GM23338 (cell line): ENCODE measurements around the gene HERC2. TPM values are rescaled to one million over a fixed set of nuclear protein-coding genes. Genes with fewer than 3 reads are reported as not detected.
A peak's percentile ranks its signal among the peaks of the same experiment; 100 is the strongest.

Experiments
- ATAC-seq: fragments of 200-7000 bp; cut with Tn5 transposase; 3 replicates; pipeline ENCODE4 v1.9.1; 2020
- DNase-seq: peaks from one replicate; pipeline ENCODE4 v3.0.0-alpha.2; 2015; ENCODE audit warnings: low spot score
- H2AFZ ChIP-seq: fragments of 200-600 bp; sonication (generic); 2 replicates; pipeline ENCODE4 v1.8.0; 2016; ENCODE audit warnings: antibody characterized with exemption, mild to moderate bottlenecking, moderate library complexity
- H3F3A ChIP-seq: fragments of 200-600 bp; sonication (generic); replicated peaks from 2 replicates; pipeline ENCODE4 v1.8.0; 2017; ENCODE audit warnings: antibody characterized with exemption, mixed run types, low read depth
- H3K27ac ChIP-seq: fragments of 200-600 bp; sonication (generic); 2 replicates; pipeline ENCODE4 v1.6.1; 2016; ENCODE audit warnings: low read depth
- H3K27me3 ChIP-seq: fragments of 200-600 bp; sonication (generic); 2 replicates; pipeline ENCODE4 v1.8.0; 2016; ENCODE audit warnings: mild to moderate bottlenecking, mixed run types, moderate library complexity; ENCODE audit not compliant: insufficient read depth
- H3K36me3 ChIP-seq: fragments of 200-600 bp; sonication (generic); 2 replicates; pipeline ENCODE4 v1.8.0; 2016; ENCODE audit warnings: mild to moderate bottlenecking; ENCODE audit not compliant: insufficient read depth
- H3K4me1 ChIP-seq: fragments of 200-600 bp; sonication (generic); 2 replicates; pipeline ENCODE4 v1.8.0; 2016; ENCODE audit warnings: mild to moderate bottlenecking, moderate library complexity; ENCODE audit not compliant: insufficient read depth
- H3K4me2 ChIP-seq: fragments of 200-600 bp; sonication (generic); 2 replicates; pipeline ENCODE4 v1.7.1; 2017; ENCODE audit warnings: mixed run types
- H3K4me3 ChIP-seq: fragments of 200-600 bp; sonication (generic); 2 replicates; pipeline ENCODE4 v1.6.1; 2016; ENCODE audit warnings: mixed run types
- H3K79me2 ChIP-seq: fragments of 200-600 bp; sonication (generic); replicated peaks from 2 replicates; pipeline ENCODE4 v1.8.0; 2017; ENCODE audit warnings: mild to moderate bottlenecking; ENCODE audit not compliant: insufficient read depth
- H3K9me2 ChIP-seq: fragments of 200-600 bp; sonication (generic); 2 replicates; pipeline ENCODE4 v1.8.0; 2017; ENCODE audit not compliant: insufficient read depth
- H4K20me1 ChIP-seq: fragments of 200-600 bp; sonication (generic); replicated peaks from 2 replicates; pipeline ENCODE4 v1.8.0; 2017; ENCODE audit warnings: mild to moderate bottlenecking; ENCODE audit not compliant: insufficient read depth
- H3K27ac Mint-ChIP-seq: 2 replicates; pipeline ENCODE4 v1.8.0; 2020; ENCODE audit warnings: inconsistent platforms, mild to moderate bottlenecking, moderate library complexity, mixed read lengths
- H3K27me3 Mint-ChIP-seq: 3 replicates; pipeline ENCODE4 v1.8.0; 2022; ENCODE audit warnings: low read depth, mild to moderate bottlenecking, moderate library complexity, mixed read lengths, inconsistent platforms; ENCODE audit not compliant: insufficient read depth, poor library complexity
- H3K36me3 Mint-ChIP-seq: 3 replicates; pipeline ENCODE4 v1.8.0; 2021; ENCODE audit warnings: low read depth, mild to moderate bottlenecking, inconsistent platforms, moderate library complexity, mixed read lengths
- H3K4me1 Mint-ChIP-seq: 3 replicates; pipeline ENCODE4 v1.8.0; 2020; ENCODE audit warnings: mild to moderate bottlenecking, inconsistent platforms, mixed read lengths
- H3K4me3 Mint-ChIP-seq: 3 replicates; pipeline ENCODE4 v1.8.0; 2021; ENCODE audit warnings: moderate library complexity, mild to moderate bottlenecking, inconsistent platforms, mixed read lengths
- H3K9me3 Mint-ChIP-seq: 3 replicates; pipeline ENCODE4 v1.8.0; 2020; ENCODE audit warnings: moderate library complexity, mild to moderate bottlenecking, inconsistent platforms, mixed read lengths
- CTCF ChIP-seq, 2 experiments: fragments of 200-600 bp in 1 of 2; sonication (generic) in 1 of 2; conservative IDR thresholded peaks; 2 replicates each; pipeline versions ENCODE4 v1.5.1 to v1.6.1; 2016 to 2017; ENCODE audit warnings: antibody characterized with exemption in 2 of 2, low read depth in 2 of 2, mild to moderate bottlenecking in 2 of 2, moderate library complexity in 1 of 2
- ETS1 ChIP-seq: IDR thresholded peaks from 2 replicates; pipeline ENCODE4 v1.6.1; 2016; ENCODE audit warnings: antibody characterized with exemption
- EZH2 ChIP-seq: fragments of 200-600 bp; sonication (generic); IDR thresholded peaks from one replicate; pipeline ENCODE4 v1.8.0; 2017; ENCODE audit warnings: antibody characterized with exemption, mild to moderate bottlenecking, low read depth; ENCODE audit not compliant: unreplicated experiment
- EZH2phosphoT487 ChIP-seq: fragments of 200-600 bp; sonication (generic); IDR thresholded peaks from one replicate; pipeline ENCODE4 v1.8.1; 2018; ENCODE audit warnings: antibody characterized with exemption; ENCODE audit not compliant: unreplicated experiment
- JUNB ChIP-seq: IDR thresholded peaks from one replicate; pipeline ENCODE4 v1.6.1; 2016; ENCODE audit warnings: antibody characterized with exemption; ENCODE audit not compliant: unreplicated experiment
- NANOG ChIP-seq: IDR thresholded peaks from 2 replicates; pipeline ENCODE4 v1.6.1; 2016; ENCODE audit warnings: antibody characterized with exemption, borderline replicate concordance
- POLR2AphosphoS5 ChIP-seq: IDR thresholded peaks from 2 replicates; pipeline ENCODE4 v1.6.1; 2016; ENCODE audit warnings: antibody characterized with exemption, low read depth
- REST ChIP-seq: IDR thresholded peaks from one replicate; pipeline ENCODE4 v1.6.1; 2018; ENCODE audit warnings: antibody characterized with exemption; ENCODE audit not compliant: unreplicated experiment
- STAT1 ChIP-seq: IDR thresholded peaks from one replicate; pipeline ENCODE4 v1.6.1; 2016; ENCODE audit warnings: antibody characterized with exemption; ENCODE audit not compliant: unreplicated experiment
- ZNF114 ChIP-seq: fragments of 250-450 bp; sonication (Bioruptor Pico); IDR thresholded peaks from 2 replicates; pipeline ENCODE4 v1.5.0; 2020; ENCODE audit warnings: mild to moderate bottlenecking, moderate library complexity
- ZNF331 ChIP-seq: fragments of 250-450 bp; sonication (Bioruptor Pico); IDR thresholded peaks from 2 replicates; pipeline ENCODE4 v1.5.0; 2020; ENCODE audit warnings: low read depth, mild to moderate bottlenecking, moderate library complexity
- ZNF462 ChIP-seq: fragments of 250-450 bp; sonication (Bioruptor Pico); IDR thresholded peaks from 2 replicates; pipeline ENCODE4 v1.5.0; 2020; ENCODE audit warnings: mild to moderate bottlenecking, moderate library complexity
- polyA plus RNA-seq: library from polyadenylated mRNA; unstranded; fragments of >200 nt; fragmentation: Nextera tagmentation; extraction: Ambion mirVana; gene quantifications from 2 replicates; pipeline ENCODE4 v1.2.1, GENCODE V29; 2016
- total RNA-seq: library from RNA; depleted of rRNA; stranded (reverse); fragments of >200 nt; shearing (Covaris generic); gene quantifications from 2 replicates; pipeline ENCODE4 v1.2.3, GENCODE V29; 2014

HERC2 gene
- total and polyA plus RNA-seq, 2 experiments from 2014 or later, result 71.3 to 80.7 TPM

- Mint-ChIP-seq H3K9me3 (peaks cover 4% of the 10 kb centered on the region; the same call in 1 of the 3 replicates), H3K4me1 (peaks cover 18% of the 10 kb centered on the region), H3K27ac (no peak overlapping the region), H3K27me3 (peaks cover 64% of the 10 kb centered on the region), H3K36me3 (no peaks in the 10 kb centered on the region; the same call in 2 of the 3 replicates), H3K4me3 (no peak overlapping the region; the same call in 2 of the 3 replicates)
- no peaks in the 10 kb centered on the region for H4K20me1 ChIP-seq
- peak; percentile 47 for DNase-seq
- no peaks in the 10 kb centered on the region for H3K36me3 ChIP-seq
- TF ChIP-seq ZNF462 (CRISPR knock-in tag), result no peak
- TF ChIP-seq EZH2phosphoT487, result no peak
- TF ChIP-seq NANOG, result no peak
- no peak for TF ChIP-seq REST
- no peak for TF ChIP-seq JUNB
- TF ChIP-seq ZNF114, result no peak
- TF ChIP-seq CTCF (conservative IDR thresholded peaks at IDR 0.05; ENCODE audit: low read depth in 2 of 2), result no peak
- no peak for TF ChIP-seq ZNF331 (CRISPR knock-in tag)
- no peak for TF ChIP-seq STAT1
- TF ChIP-seq POLR2AphosphoS5, result no peak
- no peak for TF ChIP-seq EZH2
- no peak for TF ChIP-seq ETS1
- H3K4me3 ChIP-seq, result no peak overlapping the region
- H3K4me2 ChIP-seq, result no peak overlapping the region
- no peak overlapping the region for H2AFZ ChIP-seq
- no peaks in the 10 kb centered on the region; the same call in 1 of the 2 replicates for H3F3A ChIP-seq
- H3K4me1 ChIP-seq, result peaks cover 4% of the 10 kb centered on the region; the same call in 1 of the 2 replicates
- no peaks in the 10 kb centered on the region for H3K9me2 ChIP-seq
- no peak for ATAC-seq
- H3K79me2 ChIP-seq, result no peaks in the 10 kb centered on the region
- H3K27me3 ChIP-seq, result peaks cover 59% of the 10 kb centered on the region
- H3K27ac ChIP-seq, result no peak overlapping the region
These were observed 217.7 kb downstream of the HERC2 start for GRCh38 chr15:28104326-28104725.
